ELF-1 (cell line): Measurements from ENCODE around the gene COL5A1.
A peak's percentile ranks its signal among the peaks of the same experiment; 100 is the strongest.
"Not testable (repeated sequence)": the region's sequence is repeated elsewhere in the genome, so short reads cannot be mapped to it uniquely, and the experiment has no call there.

Source experiments
- DNase-seq: peaks from one replicate; pipeline ENCODE4 v3.0.0-alpha.2; 2016; ENCODE audit warnings: low read depth, low spot score

Gene COL5A1

DNA sequence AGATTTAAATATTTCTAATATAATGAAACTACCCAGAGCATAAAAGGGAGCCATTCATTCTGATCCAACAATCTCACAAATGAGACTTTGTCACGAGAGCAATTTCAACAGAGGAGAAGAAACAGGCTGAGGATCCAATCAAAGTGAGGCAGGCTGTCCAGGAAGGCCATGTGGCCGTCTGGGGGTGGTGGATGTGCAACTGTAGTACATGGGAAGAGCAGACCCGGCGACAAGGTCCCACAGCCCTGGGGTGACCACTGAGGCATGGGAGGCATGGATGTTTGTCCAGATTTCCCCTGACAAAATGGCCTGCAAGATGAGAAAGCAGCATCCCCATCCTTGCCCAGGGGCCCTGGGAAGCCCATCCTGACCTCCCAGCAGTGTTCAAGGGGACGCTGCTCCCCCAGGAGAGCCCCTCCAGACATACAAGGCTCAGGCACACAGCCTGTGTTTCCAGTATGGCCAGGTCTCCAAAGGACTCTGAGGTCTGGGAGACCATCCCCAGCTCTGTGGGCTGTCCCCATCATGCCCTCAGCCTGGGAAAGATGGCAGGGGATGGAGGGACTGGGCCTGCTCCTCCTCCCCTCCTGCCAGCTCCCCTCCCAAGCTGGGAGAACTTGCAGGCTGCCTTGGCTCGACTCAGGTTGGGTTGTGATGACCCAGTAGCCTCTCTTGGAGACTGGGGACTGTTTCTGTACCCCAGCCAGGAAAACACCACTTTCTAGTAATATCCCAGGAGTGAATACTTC is 211.5 kb downstream of the COL5A1 start:
- DNase-seq, result no peak

DNA sequence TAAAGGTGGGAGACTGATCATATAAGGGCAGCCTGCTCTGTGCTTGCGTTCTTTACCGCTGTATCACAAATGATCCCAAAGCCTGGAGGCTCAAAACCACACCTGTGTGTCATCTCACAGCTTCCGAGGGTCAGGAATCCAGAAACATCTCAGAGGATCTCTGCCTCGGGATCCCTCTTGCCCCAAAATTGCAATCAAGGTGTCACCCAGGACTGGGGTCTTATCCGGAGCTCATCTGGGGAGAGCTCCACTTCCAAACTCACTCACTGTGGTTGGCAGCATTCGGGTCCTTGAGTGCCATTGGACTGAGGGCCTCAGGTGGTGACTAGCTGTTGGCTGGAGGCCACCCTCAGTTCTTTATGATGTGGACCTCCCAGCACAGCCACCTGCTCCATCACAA is 212.3 kb downstream of the COL5A1 start:
- DNase-seq, result no peak

DNA sequence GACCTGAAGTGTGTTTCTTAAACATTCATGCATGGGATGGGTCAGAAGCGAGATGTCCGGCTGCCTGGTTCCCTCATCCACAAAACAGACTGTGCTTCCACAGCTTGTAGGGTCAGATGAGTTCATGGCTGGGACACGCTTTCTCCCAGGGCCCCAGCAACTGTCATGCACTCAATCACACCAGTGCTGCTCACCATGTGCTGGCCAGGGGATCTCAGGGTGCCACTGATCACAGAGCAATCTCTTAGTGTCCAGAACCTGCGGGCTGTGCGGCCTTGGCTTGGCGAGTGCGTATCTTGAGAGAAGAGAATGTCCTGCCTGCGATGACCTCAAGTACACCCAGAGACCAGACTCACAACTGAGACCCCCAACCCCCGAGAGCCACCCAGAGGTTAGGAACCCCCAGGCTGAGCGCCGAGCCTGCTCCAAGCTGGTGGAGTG is 213.0 kb downstream of the COL5A1 start:
- DNase-seq, result no peak

DNA sequence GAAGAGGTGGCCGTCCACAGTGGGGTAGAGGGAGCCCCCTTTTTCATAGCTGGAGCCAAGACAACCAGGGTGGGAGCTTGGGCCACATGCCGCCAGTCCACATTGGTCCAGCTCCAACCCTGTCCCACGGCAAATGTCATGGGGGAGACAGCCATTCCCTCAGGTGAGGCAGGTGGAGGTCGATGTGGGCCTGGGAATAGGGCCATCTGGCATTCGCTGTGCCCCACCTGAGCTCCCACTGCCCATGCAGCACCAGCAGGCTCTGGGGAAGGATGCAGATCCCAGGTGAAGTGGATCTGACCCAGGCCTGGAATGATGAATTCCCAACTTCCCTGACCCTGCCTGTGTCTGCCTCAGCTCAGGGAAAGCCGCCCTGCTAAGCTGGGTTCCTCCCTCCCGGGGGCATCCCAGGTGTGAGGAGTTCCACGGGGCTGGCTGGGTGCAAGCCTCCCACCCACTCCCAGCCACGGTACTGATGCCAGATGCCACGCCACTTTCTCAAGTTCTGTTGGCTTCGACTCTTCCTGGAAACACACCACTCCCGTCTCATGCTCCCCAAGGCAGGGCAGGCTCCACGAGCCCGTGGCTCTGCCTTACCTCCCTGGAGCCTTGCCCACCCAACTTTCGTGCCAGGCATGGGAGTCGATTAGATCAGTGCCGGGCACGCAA is 213.8 kb downstream of the COL5A1 start:
- no peak for DNase-seq

DNA sequence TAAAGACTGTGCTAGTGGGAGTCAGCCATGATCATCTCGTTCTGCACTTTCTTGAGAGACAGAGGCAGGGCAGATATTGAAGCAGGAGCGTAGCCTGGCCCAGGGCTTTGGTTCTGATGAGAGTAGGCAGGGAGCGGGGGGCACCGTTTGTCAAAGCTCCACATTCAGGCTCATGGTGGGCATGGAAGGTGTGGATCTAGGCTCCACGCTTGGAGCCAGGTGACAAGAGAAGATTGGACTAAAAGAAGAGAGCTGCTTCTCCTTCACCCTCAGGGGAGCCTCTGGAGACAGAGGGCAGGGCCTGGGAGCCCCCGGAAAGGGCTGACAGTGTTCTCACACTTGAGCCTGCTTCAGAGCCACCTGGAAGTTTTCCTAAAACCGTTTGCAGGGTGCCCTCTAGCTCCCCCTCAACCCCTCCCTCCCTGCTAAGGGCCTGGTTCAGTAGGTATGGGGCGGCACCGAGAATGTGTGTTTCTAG is 214.3 kb downstream of the COL5A1 start:
- no peak for DNase-seq

DNA sequence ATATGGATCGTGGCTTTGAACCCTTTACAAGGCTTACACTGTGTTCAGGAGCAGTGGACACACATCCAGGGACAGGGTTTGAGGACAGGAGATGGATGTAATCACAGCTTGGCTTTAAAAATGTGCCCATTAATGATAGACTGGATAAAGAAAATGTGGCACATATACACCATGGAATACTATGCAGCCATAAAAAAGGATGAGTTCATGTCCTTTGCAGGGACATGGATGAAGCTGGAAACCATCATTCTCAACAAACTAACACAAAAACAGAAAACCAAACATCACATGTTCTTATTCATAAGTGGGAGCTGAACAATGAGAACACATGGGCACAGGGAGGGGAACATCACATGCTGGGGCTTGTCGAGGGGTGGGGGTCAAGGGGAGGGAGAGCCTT is 215.8 kb downstream of the COL5A1 start:
- not testable (repeated sequence) for DNase-seq

DNA sequence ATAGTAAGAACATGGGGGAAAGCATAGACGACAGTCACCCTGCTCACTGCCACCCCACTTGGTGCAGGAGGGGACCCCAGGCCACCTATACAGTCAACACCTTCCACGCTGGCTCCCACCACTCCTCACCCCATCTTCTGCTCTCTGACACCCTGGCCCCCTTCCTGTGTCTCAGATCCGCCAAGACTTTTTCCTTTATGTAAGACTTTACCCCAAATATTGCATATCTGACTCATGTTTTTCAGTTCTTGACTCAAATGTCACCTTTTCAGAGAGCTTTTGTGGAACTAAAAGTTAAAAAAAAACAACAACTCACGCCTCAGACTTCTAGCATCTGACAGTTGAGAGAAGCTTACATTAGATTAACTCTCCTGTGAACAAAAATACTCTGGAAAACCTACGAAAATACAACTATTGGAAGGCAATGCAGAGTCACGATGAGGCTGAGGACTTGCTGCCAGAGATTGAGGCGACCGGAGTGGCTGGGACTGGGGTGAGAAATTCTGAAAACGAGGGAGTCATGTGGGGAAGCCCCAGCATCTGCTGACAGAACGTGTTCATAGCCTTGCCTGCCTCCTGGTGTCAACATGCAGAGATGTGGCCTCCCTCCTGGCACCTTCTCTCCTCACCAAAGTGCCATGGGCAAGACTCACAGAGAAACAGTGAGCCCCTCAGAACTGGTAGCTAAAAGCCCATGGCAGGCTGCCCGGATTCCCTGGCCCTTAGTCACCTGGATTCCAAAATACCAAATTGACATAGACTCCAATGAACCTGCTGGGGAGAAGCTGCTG is 216.6 kb downstream of the COL5A1 start:
- no peak for DNase-seq

DNA sequence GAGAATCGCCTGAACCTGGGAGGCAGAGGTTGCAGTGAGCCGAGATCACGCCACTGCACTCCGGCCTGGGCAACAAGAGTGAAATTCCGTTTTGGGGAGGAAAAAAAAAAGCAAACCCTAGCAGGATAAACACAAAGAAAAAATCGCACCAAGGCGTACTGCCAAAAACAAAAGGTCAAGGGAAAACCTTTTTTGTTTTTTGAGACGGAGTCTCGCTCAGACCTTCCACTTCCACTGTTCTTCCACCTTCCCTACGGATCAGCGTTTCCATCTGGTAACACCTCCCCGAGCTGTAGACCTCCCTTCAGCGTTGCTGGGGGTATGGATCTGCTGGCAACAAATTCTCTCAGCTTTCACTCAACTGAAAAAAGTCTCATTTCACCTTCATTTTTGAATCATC is 218.9 kb downstream of the COL5A1 start:
- no peak for DNase-seq

DNA sequence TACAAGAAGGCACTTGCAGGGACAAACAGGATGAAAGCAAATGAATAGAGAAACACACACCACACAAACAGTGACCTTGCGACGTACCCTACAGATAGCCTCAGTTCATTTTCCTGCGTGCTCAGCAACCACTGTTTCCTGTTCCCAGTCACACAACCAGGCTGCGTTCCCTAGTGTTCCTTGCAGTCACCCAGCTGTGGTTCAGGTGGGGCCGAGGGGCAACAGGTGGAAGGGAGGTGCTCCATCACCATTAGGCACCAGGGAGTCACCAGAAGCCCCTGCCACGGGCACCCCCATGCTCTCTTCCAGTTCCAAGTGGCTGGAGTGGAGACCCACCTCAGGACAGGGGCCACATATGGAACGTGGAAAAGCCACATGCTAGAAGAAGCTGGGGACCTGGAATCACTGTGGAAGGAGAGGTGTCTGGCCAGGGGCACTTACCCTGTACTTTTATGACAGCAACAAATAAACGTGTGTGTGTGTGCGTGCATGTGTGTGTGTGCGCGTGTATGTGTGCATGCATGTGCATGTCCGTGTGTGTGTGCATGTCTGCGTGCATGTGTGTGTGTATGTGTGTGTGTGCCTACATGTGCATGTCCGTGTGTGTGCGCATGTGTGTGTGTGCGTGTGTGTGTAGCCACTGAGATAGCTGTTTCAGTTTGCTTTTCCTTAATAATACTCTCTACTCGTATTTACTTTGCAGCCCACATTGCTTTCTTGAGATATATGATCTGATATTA is 220.2 kb downstream of the COL5A1 start:
- no peak for DNase-seq

DNA sequence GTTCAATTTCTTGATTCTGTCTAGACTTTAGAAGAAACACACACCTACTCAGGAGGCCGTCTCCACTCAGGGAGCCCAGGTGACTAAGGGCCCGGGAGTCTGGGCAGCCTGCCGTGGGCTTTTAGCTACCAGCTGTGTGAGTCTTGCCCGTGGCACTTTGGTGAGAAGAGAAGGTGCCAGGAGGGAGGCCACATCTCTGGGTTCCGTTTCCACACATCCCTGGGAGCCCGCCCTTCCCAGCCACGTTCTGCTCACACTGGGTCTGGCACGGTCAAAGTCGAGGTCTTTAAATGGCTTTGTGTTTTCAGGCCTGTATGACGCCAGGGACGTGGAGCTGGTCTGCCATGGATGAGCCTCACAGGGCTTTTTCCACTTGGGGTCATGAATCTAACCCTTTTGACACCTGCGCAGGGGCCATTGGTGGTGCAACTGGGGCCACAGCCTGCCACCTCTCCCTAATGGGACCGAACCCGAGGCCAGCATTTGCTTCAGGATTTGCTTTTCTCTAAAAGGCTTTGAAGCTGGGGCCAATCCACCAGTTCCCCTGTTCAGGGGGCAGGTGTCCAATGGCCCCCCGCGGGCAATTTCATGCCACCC is 221.8 kb downstream of the COL5A1 start:
- no peak for DNase-seq

DNA sequence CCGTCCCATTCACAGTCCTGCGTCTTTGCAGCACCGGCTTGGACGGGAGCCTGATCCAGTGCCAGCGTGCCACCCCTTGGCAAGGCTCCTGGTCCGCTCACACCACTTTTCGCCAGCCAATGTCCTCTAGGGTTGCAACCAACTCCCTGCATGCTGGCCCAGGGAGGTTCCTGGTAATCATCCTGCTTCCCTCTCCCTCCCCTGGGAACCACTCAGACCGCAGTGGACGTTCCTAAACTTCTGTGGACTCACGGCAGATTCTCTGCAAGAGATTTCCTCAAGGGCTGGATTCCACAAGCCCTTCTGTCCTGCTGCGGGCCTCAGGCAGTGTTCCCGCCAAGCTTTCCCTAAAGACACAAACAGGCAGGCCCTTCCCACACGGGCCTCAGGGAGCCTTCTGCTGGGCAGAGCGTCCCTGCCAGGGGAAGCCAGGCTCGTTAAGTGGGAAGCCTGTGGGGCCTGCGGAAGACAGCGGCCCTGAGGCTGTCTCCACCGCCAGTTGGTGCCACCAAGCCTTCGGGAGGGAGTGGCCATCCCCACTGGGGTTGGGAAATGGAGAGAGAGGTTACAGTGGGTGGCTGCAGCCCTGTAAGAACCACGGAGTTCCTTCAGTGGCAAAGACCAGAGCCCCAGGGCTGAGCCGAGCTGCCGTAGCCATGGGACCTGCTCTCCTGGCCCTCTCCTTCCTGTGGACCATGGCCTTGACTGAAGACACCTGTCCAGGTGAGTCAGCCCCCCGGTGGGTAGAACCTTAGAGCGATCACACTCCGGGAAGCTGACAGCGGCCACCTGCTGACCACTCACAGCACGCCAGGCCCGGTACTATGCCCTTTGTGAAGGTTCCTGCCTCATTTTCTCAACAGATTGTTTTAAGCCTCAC is 222.6 kb downstream of the COL5A1 start:
- peak; percentile 37 for DNase-seq

DNA sequence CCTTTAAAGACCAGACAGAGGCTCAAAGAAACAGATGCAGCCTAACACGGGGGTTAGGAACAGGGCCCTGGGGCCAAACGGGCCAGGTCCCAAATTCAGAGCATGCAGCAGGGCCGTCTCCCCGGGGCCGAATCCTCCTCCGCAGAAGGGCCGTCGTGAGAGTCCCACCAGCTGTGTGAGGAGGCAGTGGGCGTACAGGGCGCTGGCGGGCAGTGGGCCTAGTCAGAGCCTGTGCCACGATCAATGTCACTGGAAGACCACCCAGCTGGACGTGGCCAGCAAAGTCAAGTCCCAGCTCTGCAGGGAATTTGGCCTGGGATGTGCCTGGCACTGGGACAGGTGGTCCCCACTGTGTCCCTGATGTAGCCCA is 223.2 kb downstream of the COL5A1 start:
- DNase-seq, result no peak

DNA sequence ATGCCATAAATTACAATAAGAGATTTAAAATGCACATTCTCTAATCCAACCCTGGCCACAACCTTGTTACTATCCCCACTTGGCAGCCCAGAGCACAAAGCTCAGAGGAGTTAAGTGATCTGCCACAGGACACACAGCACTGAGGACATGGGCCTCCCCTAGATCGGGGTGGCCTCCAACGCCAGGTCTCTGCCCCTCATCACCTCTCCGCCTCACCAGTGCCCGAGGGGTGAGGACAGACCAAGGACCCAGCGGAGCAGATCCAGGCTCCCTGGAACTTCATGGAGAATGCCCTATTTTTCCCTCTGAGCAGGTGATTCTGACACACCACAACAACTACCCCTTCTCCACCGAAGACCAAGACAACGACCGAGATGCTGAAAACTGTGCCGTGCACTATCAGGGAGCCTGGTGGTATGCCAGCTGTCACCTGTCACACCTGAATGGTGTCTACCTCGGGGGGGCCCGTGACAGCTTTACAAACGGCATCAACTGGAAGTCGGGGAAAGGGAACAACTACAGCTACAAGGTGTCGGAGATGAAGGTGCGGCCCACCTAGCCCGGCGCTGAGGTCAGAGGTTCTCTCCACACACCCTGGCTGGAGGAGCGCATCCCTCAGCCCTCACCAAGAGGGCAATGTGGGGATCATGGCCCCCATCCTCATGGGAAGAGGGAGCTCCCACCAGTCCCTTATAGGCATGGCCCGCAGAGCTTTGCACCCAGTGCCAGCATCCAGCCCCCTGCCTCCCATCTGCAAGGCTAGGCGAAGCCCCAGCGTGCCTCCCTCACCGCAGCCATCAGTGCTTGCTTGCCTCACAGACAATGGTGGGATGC is 226.5 kb downstream of the COL5A1 start:
- DNase-seq, result no peak

DNA sequence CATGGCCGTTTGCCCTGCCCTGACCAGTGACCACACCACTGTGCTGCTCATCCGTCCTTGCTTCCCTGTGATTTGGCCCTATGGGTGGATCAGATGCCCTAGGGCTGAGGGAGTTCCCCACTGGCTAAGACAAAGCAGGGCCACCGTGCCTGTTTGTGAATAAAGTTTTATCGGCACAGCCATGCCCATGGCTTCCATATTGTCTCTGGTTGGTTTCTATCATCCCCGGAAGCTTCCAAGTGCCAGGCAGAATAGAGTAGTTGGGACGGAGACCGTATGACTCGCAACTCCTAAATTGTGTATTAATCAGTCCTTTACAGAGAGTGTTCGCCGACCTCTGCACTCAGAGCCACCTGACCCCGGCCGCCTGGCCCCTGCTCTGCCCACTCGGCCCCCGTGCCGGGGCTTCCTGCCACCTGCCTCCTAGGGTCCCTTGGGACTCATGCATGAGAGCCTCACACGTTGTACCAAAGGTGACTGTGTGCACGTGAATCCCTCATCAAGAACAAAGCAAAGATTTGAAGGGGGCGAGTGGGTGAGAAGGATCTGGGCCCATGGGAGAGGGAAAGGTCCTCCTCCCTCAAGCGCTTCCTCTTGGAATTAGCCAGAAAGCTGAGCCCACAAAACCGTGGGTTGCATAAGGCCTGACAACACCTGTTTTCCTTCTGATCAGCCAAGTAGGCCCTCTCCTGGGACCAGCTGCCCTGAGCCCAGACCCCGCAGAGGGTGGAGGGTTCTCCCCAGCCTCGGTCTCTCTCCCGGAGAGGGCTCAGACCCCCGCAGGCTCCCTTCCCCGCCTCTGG is 227.3 kb downstream of the COL5A1 start:
- DNase-seq, result no peak

DNA sequence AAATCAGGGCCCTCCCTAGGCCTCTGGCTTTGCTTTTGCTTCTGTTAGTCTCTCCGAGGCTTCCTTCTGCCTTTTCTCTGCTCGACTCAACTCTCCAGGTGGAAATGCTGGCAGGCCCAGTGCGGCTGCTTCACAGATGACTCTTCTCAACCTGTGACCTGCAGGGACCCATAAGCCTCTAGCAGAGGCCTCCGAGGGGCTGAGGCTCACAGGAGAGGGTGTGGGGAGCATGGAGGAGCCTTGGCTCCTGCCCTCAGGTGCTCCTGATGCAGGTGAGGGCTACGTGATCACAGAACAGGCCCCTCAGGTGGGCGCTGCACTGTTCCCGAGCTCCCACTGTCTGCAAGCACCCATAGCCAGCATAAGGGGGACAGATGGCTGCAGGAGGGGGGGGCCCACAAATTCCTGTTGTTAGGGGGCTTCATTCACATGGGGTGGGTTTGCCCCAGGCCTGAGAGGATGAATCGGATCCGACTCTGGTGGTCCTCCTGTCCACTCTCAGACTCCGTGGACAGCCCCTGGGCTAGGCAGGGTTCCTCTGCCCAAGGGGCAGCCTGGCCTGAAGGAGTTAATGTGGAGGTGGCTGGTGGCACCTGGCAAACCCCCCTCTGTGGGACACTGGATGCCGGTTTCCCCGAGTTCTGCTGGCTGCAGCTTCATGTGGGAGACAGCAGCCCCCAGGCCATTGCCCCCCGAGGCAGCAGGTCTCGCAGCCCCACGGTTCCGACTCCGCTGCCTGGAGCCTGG is 228.1 kb downstream of the COL5A1 start:
- no peak for DNase-seq

DNA sequence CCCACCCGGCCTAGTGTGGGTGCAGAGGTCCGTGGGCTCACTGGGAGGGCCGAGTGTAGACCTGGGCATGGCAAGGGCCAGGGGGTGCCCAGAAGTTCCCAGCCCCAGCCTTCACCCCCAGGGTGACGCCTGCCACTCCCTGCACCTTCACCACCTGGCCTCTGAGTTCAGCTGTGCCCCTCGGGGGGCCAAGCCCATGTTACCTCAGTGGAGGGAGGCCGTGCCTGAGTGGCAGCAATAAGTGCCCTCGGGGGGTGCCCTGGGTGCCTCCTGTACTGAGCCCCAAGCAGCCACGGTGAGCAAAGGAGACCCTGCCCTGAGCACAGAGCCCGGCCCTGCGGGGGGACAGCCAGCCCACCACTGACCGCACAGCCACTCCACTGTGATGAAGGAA is 228.7 kb downstream of the COL5A1 start:
- DNase-seq, result no peak

DNA sequence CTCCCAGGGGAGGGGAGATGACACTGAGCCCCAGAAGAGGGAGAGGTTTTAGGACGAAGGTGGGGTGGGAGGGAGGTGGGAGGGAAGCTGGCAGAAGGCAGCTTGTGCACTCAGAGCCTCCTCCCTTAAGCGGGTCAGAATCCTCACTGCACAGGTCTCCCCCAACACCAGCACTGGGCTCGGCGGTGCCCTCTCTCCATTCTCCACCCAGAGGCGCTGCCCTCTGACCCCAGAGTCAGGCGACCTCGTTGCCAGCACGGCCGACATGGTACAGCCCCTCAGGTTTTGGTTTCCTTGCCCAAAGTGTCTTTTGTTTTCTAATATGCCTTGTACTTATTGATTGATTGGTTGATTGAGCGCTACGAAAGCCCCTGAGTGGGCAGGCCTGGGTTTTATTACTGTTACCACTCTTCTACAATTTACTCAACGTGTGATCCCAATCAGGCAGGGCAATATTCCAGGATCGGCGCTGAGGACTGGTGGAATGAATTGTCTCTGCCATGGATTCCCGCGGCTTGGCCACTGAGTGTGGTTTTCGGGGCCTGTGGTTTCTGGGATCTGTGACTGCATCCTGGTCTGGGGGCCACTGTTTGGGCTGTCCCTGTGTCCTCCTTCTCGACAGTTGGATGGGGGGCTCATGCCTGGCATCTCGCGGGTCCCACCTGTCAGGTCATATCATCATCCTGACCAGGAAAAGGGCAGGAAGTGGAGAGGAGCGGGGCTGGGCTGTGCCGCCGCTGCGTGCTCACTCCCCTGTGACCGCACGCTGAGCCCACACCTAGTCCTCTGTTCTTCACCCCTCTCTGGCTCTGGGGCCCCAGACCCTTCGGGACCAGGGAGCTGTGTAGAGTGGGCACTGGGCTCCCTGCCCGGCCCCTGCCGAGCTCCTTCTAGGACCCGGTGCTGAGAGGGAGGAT is 229.4 kb downstream of the COL5A1 start:
- DNase-seq, result no peak
